ENCODE data around the gene RETREG1.
"Not testable (repeated sequence)": the region's sequence is repeated elsewhere in the genome, so short reads cannot be mapped to it uniquely, and the experiment has no call there.

RETREG1 gene

GRCh38 chr5:16450163-16450562, 166.6 kb downstream of the RETREG1 start:
- Histone ChIP-seq H3K9me3 (ENCODE audit: control insufficient read depth, insufficient read depth, low read depth, low read length) (no peaks in the 10 kb centered on the region), H3K4me1 (ENCODE audit: control insufficient read depth, insufficient read depth, low read length) (no peaks in the 10 kb centered on the region), H3K9ac (ENCODE audit: low read length) (no peak overlapping the region), H3K27ac (ENCODE audit: low read depth, low read length) (no peak overlapping the region), H3K36me3 (ENCODE audit: control insufficient read depth, insufficient read depth, low read length) (peaks cover 52% of the 10 kb centered on the region), H3K4me3 (ENCODE audit: low read depth, low read length) (no peak overlapping the region), H3K27me3 (ENCODE audit: control insufficient read depth, insufficient read depth, low read length) (no peaks in the 10 kb centered on the region)

- Histone ChIP-seq H3K4me3 (ENCODE audit: low read depth, low read length) (no peak overlapping the region), H3K36me3 (ENCODE audit: control insufficient read depth, insufficient read depth, low read length) (peaks cover 39% of the 10 kb centered on the region), H3K9ac (ENCODE audit: low read length) (no peak overlapping the region), H3K9me3 (ENCODE audit: control insufficient read depth, insufficient read depth, low read depth, low read length) (no peaks in the 10 kb centered on the region), H3K4me1 (ENCODE audit: control insufficient read depth, insufficient read depth, low read length) (no peaks in the 10 kb centered on the region), H3K27ac (ENCODE audit: low read depth, low read length) (no peak overlapping the region), H3K27me3 (ENCODE audit: control insufficient read depth, insufficient read depth, low read length) (no peaks in the 10 kb centered on the region)
Observed at GRCh38 chr5:16446993-16447392, 169.8 kb downstream of the RETREG1 start.

GRCh38 chr5:16437977-16438376, 178.8 kb downstream of the RETREG1 start:
- no peaks in the 10 kb centered on the region for H3K9me3 ChIP-seq (ENCODE audit: control insufficient read depth, insufficient read depth, low read depth, low read length)
- no peaks in the 10 kb centered on the region for H3K4me1 ChIP-seq (ENCODE audit: control insufficient read depth, insufficient read depth, low read length)
- H3K27ac ChIP-seq (ENCODE audit: low read depth, low read length), result no peak overlapping the region
- H3K4me3 ChIP-seq (ENCODE audit: low read depth, low read length), result no peak overlapping the region
- H3K9ac ChIP-seq (ENCODE audit: low read length), result no peak overlapping the region
- no peaks in the 10 kb centered on the region for H3K36me3 ChIP-seq (ENCODE audit: control insufficient read depth, insufficient read depth, low read length)
- no peaks in the 10 kb centered on the region for H3K27me3 ChIP-seq (ENCODE audit: control insufficient read depth, insufficient read depth, low read length)

GRCh38 chr5:16436065-16436682, 180.6 kb downstream of the RETREG1 start:
- not testable (repeated sequence) for H3K27me3 ChIP-seq (ENCODE audit: control insufficient read depth, insufficient read depth, low read length); H3K4me3 ChIP-seq (ENCODE audit: low read depth, low read length); H3K4me1 ChIP-seq (ENCODE audit: control insufficient read depth, insufficient read depth, low read length); H3K9me3 ChIP-seq (ENCODE audit: control insufficient read depth, insufficient read depth, low read depth, low read length); H3K36me3 ChIP-seq (ENCODE audit: control insufficient read depth, insufficient read depth, low read length); H3K9ac ChIP-seq (ENCODE audit: low read length); H3K27ac ChIP-seq (ENCODE audit: low read depth, low read length)

DNA sequence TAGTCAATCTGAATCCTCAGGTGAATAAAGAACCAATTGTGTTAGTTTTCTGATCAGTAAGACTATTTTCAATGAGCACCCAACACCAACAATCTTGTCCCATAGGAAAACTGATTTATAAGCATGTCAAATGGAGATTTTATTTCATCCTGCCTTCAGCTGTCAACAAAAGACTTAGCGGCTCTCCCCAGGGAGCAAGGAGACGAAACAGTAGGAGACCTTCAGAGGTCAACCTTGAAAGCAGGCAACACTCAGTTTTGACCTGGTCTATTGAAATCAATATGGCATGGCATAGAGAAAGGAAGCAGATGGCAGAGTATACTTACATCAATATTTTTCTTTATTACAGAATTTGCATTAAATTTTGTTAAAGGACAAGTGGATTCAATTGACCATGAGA, 185.3 kb downstream of the RETREG1 start:
- H3K9me3 ChIP-seq (ENCODE audit: control insufficient read depth, insufficient read depth, low read depth, low read length), result no peaks in the 10 kb centered on the region
- H3K4me1 ChIP-seq (ENCODE audit: control insufficient read depth, insufficient read depth, low read length), result peaks cover 24% of the 10 kb centered on the region
- no peak overlapping the region for H3K27ac ChIP-seq (ENCODE audit: low read depth, low read length)
- no peak overlapping the region for H3K4me3 ChIP-seq (ENCODE audit: low read depth, low read length)
- H3K36me3 ChIP-seq (ENCODE audit: control insufficient read depth, insufficient read depth, low read length), result no peaks in the 10 kb centered on the region
- no peak overlapping the region for H3K9ac ChIP-seq (ENCODE audit: low read length)
- no peaks in the 10 kb centered on the region for H3K27me3 ChIP-seq (ENCODE audit: control insufficient read depth, insufficient read depth, low read length)

- H3K4me1 ChIP-seq (ENCODE audit: control insufficient read depth, insufficient read depth, low read length), result peaks cover 25% of the 10 kb centered on the region
- no peak overlapping the region for H3K9ac ChIP-seq (ENCODE audit: low read length)
- H3K27me3 ChIP-seq (ENCODE audit: control insufficient read depth, insufficient read depth, low read length), result no peaks in the 10 kb centered on the region
- no peaks in the 10 kb centered on the region for H3K9me3 ChIP-seq (ENCODE audit: control insufficient read depth, insufficient read depth, low read depth, low read length)
- H3K27ac ChIP-seq (ENCODE audit: low read depth, low read length), result no peak overlapping the region
- H3K36me3 ChIP-seq (ENCODE audit: control insufficient read depth, insufficient read depth, low read length), result 0 out of 2 replicates have a peak, but pooled peaks cover 3% of the 10 kb centered on the region
- H3K4me3 ChIP-seq (ENCODE audit: low read depth, low read length), result no peak overlapping the region
Observed at GRCh38 chr5:16430349-16431089, 186.3 kb downstream of the RETREG1 start.

- Histone ChIP-seq H3K27me3 (ENCODE audit: control insufficient read depth, insufficient read depth, low read length) (no peaks in the 10 kb centered on the region), H3K36me3 (ENCODE audit: control insufficient read depth, insufficient read depth, low read length) (0 out of 2 replicates have a peak, but pooled peaks cover 5% of the 10 kb centered on the region), H3K4me3 (ENCODE audit: low read depth, low read length) (no peak overlapping the region), H3K4me1 (ENCODE audit: control insufficient read depth, insufficient read depth, low read length) (peaks cover 29% of the 10 kb centered on the region), H3K9ac (ENCODE audit: low read length) (no peak overlapping the region), H3K27ac (ENCODE audit: low read depth, low read length) (no peak overlapping the region), H3K9me3 (ENCODE audit: control insufficient read depth, insufficient read depth, low read depth, low read length) (no peaks in the 10 kb centered on the region)
Observed at GRCh38 chr5:16428359-16428758, 188.4 kb downstream of the RETREG1 start.

- H3K9me3 ChIP-seq (ENCODE audit: control insufficient read depth, insufficient read depth, low read depth, low read length), result no peaks in the 10 kb centered on the region
- H3K27me3 ChIP-seq (ENCODE audit: control insufficient read depth, insufficient read depth, low read length), result no peaks in the 10 kb centered on the region
- no peak overlapping the region for H3K4me3 ChIP-seq (ENCODE audit: low read depth, low read length)
- peaks cover 29% of the 10 kb centered on the region for H3K4me1 ChIP-seq (ENCODE audit: control insufficient read depth, insufficient read depth, low read length)
- H3K27ac ChIP-seq (ENCODE audit: low read depth, low read length), result no peak overlapping the region
- H3K9ac ChIP-seq (ENCODE audit: low read length), result no peak overlapping the region
- H3K36me3 ChIP-seq (ENCODE audit: control insufficient read depth, insufficient read depth, low read length), result 0 out of 2 replicates have a peak, but pooled peaks cover 5% of the 10 kb centered on the region
Observed at GRCh38 chr5:16427587-16427986, 189.2 kb downstream of the RETREG1 start.
